Uterus (tissue), 2 donors: Measurements from ENCODE around the gene GET3.

Experiments used
- POLR2A ChIP-seq, 2 donors: fragments of 450-650 bp; IDR thresholded peaks; one replicate each; pipeline ENCODE4 v1.6.1; 2016; ENCODE audit warnings: antibody characterized with exemption in 2 of 2, mild to moderate bottlenecking in 1 of 2, moderate library complexity in 1 of 2
- TF ChIP-seq, protein P1 (sequence below), 4 experiments: fragments of 200-600 bp in 2 of 4; fragments of 450-650 bp in 2 of 4; sonication (generic) in 2 of 4; IDR thresholded peaks; one replicate each; pipeline ENCODE4 v1.5.1; 2016 to 2019; ENCODE audit warnings: antibody characterized with exemption in 4 of 4, mild to moderate bottlenecking in 2 of 4, moderate library complexity in 1 of 4

DNA sequence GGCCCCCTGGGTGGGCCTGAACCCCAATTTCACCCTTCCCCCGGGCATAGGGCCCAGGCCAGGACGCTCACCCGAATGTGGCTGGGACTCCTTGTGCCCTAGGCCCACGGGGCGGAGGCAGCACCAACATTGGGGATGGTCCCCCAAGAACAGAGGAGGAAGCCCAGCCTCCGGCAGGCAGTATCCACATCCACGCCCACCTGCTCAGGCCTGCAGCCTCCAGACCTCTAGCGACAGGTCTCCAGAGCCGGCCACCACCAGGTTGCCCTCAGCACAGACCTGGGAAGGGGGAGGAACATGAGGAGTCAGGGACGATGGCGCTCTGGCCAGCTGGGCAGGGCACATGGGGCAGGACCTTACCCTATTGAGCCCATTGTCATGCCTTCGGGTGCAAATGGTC, 48.3 kb upstream of the GET3 start:
- TF ChIP-seq, protein P1, sequence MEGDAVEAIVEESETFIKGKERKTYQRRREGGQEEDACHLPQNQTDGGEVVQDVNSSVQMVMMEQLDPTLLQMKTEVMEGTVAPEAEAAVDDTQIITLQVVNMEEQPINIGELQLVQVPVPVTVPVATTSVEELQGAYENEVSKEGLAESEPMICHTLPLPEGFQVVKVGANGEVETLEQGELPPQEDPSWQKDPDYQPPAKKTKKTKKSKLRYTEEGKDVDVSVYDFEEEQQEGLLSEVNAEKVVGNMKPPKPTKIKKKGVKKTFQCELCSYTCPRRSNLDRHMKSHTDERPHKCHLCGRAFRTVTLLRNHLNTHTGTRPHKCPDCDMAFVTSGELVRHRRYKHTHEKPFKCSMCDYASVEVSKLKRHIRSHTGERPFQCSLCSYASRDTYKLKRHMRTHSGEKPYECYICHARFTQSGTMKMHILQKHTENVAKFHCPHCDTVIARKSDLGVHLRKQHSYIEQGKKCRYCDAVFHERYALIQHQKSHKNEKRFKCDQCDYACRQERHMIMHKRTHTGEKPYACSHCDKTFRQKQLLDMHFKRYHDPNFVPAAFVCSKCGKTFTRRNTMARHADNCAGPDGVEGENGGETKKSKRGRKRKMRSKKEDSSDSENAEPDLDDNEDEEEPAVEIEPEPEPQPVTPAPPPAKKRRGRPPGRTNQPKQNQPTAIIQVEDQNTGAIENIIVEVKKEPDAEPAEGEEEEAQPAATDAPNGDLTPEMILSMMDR (IDR thresholded peaks at IDR 0.05), result no peak
- no peak for TF ChIP-seq POLR2A (IDR thresholded peaks at IDR 0.05)
